ENCODE data around the gene PLA2G4B.

Gene PLA2G4B

DNA sequence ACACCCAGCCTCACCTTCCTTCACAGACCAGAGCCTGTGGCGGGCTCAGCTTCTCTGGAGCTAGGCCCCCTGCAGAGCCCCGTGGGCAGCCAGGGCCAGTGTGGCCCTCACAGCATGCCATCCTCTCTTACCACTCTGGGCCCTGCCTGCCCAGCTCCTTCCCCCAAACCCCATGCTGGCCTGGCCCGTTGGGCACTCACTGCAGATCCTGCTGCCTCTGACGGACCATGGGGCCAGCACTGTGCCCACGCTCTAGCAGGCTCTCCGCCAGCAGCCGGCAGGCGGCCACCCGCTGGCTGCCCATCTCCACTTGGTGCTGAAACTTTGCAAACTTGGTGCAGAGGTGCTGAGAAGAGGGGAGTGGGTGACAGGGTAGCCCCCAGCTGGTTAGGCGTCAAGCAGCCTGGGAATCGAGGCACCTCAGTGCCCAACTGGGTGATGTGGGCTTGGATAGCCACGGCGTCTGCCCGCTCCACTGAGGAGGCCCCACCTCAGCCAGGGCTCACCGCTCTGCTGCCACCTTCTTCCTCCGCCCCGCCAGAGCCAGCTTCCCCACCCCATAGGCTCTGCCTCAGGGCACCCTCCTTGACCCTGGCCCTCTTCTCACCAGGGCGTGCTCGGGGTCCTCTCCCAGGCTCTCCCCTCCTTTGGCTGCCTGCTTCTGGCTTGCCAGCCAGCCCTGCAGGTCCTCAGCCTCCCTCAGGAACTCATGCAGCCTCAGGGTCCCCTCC is 32.7 kb downstream of the PLA2G4B start:
- no peak for DNase-seq (ENCODE audit: low spot score)

DNA sequence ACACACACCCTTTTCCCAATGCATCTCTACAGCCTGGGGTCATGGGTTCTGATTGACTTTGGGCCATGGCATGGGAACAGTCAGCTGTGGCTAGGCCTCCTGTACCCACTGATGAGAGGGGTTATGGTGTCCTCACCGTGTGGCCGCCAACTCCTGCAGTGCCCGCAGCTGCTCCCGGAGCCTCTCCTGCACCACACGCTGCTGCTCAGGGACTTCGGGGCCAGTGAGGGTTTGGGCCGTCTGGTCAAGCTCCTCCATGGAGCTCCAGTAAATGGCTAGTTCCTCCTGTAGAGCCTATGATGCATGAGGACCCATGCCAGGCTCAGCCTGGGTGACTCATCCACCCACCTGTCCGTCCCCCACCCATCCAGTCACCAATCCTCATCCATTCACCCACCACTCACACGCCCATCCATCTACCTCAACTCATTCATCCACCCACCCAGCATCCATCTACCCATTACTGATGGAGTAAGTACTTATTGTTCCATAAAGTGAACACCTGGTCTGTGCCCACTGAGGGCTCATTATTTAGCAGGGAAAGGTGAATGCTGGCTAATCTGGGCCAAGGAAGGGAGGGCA is 33.6 kb downstream of the PLA2G4B start:
- no peak for DNase-seq (ENCODE audit: low spot score)

DNA sequence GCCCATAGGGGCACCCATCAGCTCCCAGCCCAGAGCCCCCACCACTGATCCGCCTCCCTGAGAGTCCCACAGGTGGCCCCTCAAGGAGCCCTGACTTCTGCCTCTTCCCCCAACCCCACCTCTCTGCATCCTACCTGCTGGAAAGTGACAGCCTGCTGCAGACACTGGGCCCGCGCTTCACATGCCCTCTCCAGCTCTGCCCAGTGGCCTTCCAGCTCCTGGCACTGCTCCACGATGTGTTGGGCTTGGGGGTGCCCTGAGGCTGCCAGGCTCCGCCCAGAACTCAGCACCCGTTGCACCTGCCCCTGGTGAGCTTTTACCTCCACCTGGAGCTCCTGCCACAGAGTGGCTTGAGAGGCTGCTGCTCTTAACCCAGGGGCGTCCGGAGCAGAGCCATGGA is 35.1 kb downstream of the PLA2G4B start:
- DNase-seq (ENCODE audit: low spot score), result no peak

DNA sequence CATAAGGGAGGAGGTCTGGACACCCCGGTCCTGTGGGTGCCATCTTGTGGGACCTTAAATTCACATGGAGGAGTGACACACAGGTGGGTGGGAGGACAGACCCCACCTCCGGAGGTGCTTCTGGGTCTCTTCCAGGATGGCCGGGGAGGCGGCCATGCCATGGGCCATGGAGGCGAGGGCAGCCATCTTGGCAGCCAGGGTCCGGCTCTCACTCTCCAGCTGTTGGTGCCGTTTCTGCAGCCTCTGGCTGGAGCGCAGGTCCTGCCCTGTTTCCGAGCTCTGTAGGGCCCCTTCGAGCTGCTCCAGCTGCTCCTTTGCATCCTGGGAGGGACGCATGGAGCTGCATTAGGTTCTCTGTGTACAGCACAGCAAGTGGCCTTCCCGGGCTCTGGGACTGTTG is 36.1 kb downstream of the PLA2G4B start:
- no peak for DNase-seq (ENCODE audit: low spot score)

DNA sequence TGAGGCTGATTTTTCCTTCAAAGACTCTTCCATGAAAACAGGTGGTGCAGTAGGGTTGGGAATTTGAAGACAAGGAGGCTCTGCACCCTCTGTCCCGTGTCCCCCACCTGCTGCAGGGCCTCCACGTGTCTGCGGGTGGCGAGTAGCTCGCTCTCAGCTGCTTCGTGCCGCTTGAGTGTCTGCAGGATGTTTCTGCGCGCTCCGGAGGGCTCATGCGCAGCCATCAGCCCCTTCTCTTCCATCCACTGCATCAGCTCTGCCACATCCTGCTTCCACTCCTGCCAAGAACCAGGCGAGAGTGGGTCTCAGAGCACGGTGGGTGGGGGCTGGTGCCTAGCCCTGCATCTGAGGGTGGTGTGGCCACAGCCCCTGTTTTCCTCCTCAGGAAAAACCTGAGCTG is 37.4 kb downstream of the PLA2G4B start:
- DNase-seq (ENCODE audit: low spot score), result no peak

DNA sequence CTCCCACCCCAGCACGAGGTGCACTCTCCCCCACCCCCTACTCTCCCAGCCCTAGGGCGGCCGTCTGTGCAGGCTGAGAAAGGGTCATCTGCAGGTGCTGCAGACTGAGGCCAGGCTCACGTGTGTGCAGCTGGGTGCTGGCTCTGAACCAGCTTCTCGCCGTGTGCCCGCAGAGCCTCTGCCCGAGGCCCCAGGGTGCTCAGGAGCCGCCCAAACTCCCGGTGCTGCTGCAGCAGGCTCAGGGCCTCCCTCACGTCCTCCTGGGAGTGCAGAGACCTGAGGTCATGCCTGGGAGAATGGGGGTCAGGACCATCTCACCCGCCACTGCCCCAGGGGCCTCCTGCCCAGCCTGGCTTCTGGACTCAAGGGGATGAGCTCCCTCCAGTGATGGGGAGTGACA is 38.0 kb downstream of the PLA2G4B start:
- DNase-seq (ENCODE audit: low spot score), result no peak

DNA sequence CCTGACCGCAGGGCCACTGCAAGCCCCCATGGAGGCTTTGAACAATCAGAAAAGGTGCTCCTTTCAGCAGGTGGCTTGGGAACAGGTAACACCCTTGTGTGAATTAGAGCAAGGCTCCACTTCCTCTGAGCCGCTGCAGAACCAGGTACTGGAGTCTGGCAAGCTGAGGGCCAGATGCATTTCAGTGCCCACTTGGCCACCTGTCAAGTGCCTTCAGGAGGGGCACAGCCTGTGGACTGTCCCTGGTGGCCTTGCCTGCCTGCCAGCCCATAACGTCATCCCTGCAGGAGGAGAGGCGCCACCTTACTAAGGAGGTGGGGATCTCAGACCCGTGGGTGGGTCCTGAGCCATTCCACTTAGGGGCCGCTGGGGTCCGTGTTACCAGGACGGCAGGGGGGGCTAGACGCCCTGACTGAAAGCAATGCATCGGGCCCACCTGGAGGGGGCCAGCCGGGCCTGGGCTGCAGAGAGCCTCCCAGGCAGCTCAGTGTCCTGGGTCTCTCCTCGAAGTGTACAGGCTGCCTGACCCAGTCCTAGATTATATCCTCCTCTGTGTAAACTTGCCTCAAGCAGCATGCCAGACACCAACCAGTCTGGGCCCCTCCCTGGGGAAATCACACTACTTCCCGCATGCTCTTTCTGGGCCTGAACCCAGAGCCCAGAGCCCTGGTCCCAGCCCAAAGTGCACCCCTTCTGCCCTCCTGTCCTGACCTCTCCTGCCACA is 39.1 kb downstream of the PLA2G4B start:
- DNase-seq (ENCODE audit: low spot score), result no peak

DNA sequence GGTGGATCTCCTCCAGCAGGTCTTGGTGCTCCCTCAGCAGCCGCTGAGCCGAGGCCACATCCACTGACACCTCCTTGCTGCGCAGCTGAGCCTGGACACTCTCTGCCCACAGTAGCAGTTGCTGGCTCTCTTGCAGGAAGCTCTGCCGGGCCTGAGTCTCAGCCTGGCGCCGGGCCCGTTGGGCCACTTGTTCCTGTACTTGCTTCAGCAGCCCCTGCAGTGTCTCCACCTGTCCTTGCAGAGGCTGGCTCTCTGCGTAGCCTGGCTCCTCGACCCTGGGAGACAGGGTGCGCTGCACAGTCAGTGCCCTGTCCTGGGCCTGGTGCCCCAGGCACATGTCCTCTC is 39.7 kb downstream of the PLA2G4B start:
- no peak for DNase-seq (ENCODE audit: low spot score)

DNA sequence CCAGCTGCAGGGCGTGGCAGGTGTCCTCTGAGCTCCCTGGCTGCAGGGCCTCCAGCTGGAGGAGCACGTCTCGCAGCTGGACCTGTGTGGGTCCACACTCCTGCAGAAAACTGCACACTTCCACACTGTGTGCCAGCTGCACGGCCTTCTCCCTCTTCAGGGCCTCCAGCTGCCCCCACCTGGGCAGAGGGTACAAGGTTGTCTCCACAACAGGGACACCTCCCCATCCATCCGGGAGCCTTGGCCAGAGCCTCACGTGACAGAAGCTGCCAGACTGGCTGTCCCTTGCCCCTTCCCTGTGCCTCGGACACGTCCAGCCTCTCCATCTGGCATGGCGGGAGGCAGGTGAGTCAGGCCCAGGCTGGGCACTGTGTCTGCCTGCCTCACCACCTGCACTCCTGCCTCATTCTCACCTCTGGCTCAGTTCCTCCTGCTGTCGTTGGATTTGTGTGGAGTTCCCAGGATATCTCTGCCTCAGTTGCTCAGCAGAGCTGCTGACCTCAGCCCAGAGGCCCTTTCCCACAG is 40.7 kb downstream of the PLA2G4B start:
- no peak for DNase-seq (ENCODE audit: low spot score)

DNA sequence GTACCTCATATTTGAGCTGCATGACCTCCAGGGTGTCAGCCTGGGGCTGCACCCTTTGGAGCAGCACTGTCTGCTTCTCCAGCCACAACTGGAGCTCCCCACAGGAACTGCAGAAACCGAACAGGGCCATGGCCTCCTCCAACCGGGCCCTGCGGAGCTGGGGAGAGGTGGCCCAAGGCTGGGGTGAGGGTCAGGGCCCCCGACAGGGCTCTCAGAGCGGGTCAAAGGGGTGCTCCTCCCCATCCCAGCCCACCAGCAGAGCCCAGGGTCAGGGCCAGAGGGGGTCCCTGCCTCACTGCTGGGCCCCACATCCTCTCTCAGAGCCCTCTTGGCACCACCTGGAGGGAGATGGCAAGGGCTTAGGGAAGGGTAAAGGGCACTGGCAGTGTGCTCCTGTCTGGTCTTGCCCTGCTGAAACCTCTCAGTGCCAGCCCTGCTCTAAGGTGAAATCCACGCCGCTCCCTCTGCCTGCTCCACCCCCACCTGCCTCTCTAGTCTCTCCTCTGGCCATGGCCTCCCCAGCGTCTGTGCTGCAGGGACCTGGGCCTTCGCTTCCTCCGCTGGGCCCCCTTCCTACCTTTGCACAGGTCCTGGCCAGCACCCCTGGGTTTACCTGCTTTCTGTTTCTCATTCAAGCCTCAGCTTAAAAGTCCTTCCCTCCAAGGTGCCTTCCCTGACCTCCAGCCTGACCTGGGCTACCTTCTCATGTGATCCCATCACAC is 41.7 kb downstream of the PLA2G4B start:
- no peak for DNase-seq (ENCODE audit: low spot score)

DNA sequence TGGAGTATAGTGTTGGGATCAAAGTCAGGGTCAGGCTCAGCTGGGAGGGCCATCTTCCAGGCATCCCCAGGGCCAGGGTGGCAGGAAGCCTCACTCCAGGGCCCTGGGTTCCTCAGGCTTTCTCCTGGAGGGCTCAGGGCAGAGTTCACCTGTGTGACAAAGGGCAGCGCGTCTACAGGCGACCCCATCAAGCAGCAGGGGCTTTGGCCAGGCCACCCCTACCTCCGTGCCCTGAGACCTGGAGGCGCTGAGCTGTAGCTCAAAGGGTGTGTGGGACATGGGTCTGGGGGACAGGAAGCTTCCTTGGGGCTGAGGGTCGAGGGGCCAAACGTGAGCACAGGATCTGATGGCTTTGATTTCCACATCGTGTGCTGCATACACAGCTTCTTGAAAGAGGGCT is 42.4 kb downstream of the PLA2G4B start:
- no peak for DNase-seq (ENCODE audit: low spot score)

DNA sequence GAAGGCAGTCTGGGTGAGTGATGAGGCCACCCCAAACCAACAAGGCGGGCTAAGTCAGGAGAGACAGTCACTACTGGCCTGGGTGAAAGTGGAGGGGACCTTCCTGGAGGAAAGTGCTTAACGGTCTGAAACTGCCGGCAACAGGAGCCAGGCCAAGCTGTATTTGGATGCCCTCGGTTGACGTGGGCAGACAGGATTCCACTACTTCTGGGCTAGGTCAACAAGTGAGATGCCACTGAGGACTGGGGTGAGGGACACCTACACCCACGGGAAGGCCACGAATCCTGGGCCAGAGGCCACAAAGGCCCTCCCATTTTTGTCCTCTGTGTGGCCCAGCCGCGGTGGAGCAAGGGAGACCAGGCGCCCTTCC is 42.9 kb downstream of the PLA2G4B start:
- DNase-seq (ENCODE audit: low spot score), result no peak

DNA sequence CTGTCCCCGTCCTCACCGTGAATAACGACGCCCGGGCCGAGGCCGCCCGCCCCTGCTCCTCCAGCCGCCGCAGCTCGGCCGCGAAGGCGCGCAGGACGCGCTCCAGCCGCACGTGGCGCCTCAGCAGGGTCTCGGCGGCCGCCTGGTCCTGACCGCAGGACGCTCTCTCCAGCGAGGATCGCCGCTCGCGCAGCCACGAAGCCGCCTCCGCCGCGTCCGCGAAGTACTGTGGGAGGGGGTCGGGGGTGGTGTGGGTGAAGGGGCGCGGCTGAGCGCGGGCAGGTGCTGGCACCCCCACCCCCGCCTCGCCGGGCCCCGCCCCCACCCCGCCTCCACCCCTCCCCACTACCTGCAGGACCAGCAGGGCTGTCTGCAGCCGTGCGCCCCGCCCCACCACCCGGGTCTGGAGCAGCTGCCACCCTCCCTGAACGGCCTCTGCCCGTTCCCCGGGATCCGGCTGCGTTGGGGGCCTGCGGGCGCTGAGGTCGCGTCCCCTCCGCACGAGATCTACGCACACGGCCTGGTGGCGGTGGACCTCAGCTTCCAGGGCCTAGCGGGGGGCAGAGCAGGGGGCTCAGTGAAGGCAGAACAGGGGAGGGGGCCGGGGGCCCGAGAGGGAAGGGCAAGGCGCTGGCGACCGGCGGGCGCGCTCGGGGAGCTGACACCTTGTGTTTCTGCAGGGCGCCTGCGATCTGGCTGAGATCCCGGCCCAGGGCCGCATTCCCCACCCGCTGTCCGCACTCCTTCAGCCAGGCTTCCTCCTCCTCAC is 43.5 kb downstream of the PLA2G4B start:
- DNase-seq (ENCODE audit: low spot score), result no peak

DNA sequence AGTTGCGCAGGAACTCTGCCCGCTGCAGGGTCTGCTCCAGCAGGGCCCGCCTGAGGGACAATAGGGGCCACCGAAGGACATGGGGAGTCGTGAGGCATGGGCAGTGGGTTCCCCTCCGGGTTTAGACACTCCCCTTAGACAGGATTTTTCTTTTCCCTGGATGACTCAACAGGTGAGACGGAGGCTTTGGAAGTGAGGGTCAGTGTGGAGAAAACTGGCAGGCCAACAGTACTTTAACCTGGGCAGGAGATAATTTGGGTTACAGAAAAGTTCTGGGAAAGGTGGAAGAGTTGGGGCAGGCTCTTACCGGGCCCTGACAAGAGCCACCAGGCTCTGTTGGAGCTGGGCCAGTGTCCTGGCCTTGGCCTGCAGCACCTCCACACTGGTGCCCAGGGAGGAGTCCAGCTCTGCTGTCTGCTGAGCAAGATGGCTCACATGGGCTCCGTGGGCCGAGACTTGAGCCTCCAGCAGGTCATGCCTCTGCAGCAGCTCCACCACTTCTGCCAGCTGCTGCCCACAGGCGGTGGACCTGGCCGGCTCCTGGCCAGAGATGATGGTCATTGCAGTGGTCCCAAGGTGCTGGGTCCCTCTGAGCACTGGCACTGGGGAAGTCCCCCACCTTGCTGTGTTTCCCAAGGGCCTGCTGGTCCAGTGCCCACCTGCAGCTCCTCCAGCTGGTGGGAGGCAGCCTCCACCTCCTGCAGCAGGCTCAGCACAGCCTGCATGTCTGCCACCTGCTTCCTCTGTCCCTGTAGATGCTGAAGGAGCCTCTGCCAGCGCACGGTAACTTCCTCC is 44.2 kb downstream of the PLA2G4B start:
- DNase-seq (ENCODE audit: low spot score), result no peak

DNA sequence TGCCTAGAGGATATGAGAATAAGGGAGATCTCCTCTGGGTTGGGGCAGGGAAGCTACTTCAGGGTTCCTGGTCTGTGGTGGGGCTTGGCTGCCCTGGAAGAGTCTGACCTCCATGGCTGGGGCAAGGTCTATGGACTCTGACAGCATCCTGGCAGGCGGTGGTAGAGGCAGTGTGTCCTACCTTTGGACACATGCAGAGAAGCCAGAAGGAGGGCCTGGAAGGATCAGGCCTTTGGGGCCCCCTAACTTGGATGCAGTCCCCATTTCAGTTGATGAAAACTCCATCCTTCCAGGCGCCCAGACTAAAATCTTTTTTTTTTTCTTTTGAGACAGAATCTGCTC is 44.8 kb downstream of the PLA2G4B start:
- no peak for DNase-seq (ENCODE audit: low spot score)

DNA sequence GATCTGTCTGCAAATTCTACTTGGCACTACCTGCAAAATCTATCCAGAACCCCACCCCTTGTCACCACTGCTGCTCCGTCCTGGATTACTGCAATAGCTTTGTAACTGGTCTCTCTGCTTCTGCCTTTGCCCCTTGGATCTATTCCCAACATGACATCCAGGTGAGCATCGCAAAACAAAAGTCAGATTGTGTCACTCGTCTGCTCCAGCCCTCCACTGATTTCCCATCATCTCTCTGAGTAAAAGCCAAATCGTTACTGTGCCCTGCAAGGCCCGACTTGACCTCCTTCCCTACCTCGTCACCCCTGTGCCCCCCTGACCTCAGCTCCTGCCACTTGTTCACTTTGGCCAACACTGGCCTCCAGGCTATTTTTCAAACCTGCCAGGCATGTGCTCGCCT is 45.8 kb downstream of the PLA2G4B start:
- DNase-seq (ENCODE audit: low spot score), result no peak

DNA sequence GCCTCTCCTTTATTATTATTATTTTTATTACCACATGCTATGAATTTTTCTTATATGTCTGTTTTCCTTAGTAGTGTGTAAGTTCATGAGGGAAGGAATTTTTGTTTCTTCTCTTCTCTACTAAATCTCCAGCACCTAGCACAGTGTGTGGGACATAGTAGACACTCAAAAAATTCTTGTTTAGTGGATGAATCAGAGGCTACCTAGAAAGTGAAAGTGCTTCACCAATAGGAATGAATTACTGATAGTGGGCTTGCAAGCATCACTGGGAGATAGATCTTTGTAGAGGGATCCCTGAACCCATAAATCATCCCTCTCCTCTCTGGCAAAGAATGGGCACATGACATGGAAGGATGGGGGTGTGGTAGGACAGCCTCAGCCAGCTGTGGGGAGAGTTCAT is 46.7 kb downstream of the PLA2G4B start:
- DNase-seq (ENCODE audit: low spot score), result no peak

DNA sequence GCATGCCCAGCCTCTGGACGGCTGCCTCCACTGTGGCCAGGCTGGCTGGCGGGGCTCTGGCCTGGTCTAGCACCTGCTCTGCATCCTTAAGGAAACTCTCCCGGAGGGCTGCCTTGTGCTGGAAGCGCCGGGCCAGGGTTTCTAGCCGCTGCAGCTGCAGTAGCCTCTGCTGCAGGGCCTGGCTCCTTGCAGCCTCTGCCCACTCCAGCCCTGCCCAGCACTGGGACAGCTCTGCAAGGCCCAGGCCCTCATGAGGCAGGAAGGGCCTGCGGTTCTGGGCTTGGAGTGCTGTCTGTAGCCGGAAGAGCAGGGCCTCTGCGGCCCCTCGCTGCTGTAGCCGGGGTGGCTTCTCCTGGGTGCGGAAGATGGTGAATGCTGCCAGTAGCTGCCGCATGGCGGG is 47.2 kb downstream of the PLA2G4B start:
- DNase-seq (ENCODE audit: low spot score), result no peak

DNA sequence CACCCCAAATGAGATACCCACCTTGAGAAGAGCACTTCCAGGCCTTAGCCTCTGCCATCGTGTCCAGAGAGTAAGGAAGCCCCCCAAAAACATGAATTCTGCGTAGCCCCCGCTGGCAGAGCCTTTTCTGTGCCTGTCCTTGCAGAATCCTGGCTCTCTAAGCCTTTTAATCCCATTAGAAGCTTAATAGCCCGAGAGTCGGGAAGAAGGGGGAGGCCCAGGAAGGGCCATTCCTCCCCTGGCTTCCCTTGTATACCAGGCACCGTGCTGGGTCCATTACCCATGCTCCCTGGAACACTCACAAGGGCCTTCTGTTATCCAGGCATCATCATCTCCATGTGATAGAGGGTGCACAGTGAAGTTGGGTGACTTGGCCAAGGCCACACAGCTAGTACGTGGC is 48.1 kb downstream of the PLA2G4B start:
- DNase-seq (ENCODE audit: low spot score), result no peak

DNA sequence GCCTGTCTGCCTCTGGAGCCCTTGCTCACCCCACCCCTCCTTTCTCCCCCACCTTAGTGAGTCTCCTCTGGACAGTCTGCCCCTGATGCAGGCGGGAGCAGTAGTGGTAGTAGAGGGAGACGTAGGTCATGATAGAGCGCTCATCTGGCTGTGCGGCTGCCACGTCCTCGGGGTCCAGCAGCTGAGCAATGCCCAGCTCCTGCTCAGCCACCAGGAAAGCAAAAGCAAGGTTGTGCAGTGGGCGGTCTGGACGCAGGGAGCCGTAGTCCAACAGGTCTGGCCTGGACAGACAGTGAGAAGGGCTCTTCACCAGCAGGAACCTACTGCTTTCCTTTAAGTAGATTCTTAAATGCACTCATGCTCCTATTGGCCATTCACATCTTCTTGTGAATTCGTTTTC is 48.5 kb downstream of the PLA2G4B start:
- no peak for DNase-seq (ENCODE audit: low spot score)

DNA sequence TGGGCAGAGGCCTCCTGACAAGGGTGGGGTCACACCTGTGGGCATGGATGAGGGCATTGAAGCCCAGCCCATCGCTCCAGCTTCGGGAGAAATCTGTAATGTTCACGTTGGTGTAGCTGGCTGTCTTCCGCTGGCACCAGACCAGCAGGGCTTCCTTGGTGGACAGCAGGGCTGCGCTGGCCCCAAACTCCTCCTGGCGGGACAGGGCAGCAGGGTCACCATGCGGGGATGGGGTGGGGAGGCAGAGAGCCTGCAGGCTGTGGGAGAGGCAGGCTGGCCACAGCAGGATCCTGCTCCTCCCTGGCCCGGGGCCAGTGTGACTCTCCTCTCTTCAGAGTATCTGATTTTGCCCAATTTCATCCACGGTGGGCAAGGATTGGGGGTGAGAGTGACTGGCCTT is 49.2 kb downstream of the PLA2G4B start:
- DNase-seq (ENCODE audit: low spot score), result no peak

Measured in CD4-positive, alpha-beta T cell treated with Interleukin-6 at 100 ng/mL for 8 hours (primary cell).